Transverse colon (tissue), 4 donors: ENCODE data around the gene MOB3B. TPM values are rescaled to one million over a fixed set of nuclear protein-coding genes. Genes with fewer than 3 reads are reported as not detected.

ENCODE experiments used
- DNase-seq: peaks from one replicate; pipeline ENCODE4 v3.0.0-alpha.2; 2019
- H3K27ac ChIP-seq, 4 donors: fragments of 200-600 bp; sonication (generic); 2 replicates each; pipeline ENCODE4 v1.5.1; 2016 to 2018; ENCODE audit warnings: inconsistent platforms in 4 of 4
- H3K27me3 ChIP-seq: fragments of 200-600 bp; sonication (generic); 2 replicates; pipeline ENCODE4 v1.5.1; 2017; ENCODE audit warnings: inconsistent platforms
- H3K36me3 ChIP-seq, 4 donors: fragments of 200-600 bp; sonication (generic); 2 replicates each; pipeline ENCODE4 v1.5.1; 2017 to 2019; ENCODE audit warnings: inconsistent platforms in 4 of 4
- H3K4me1 ChIP-seq, 4 donors: fragments of 200-600 bp; sonication (generic); 2 replicates each; pipeline ENCODE4 v1.5.1; 2017 to 2020; ENCODE audit warnings: inconsistent platforms in 4 of 4
- H3K4me3 ChIP-seq, 4 donors: fragments of 200-600 bp; sonication (generic); 1 replicate in 1 of 4; 2 replicates in 3 of 4; pipeline versions ENCODE4 v1.5.1 to v1.6.1; 2017 to 2019; ENCODE audit warnings: inconsistent platforms in 4 of 4
- H3K9me3 ChIP-seq, 2 donors: fragments of 200-600 bp; sonication (generic); 2 replicates each; pipeline ENCODE4 v1.5.1; 2017 to 2019; ENCODE audit warnings: inconsistent platforms in 2 of 2
- CTCF ChIP-seq, 5 experiments: fragments of 200-600 bp in 3 of 5; fragments of 450-650 bp in 2 of 5; sonication (generic) in 3 of 5; IDR thresholded peaks; 1 replicate in 2 of 5; 2 replicates in 3 of 5; pipeline ENCODE4 v1.5.1; 2016 to 2017; ENCODE audit warnings: antibody characterized with exemption in 5 of 5, inconsistent platforms in 3 of 5, mild to moderate bottlenecking in 2 of 5, moderate library complexity in 1 of 5
- EP300 ChIP-seq: sonication (generic); formaldehyde crosslinking; IDR thresholded peaks from one replicate; pipeline ENCODE4 v1.6.1; 2017; ENCODE audit warnings: antibody characterized with exemption, low read depth
- POLR2A ChIP-seq: fragments of 450-650 bp; IDR thresholded peaks from one replicate; pipeline ENCODE4 v1.6.1; 2016; ENCODE audit warnings: antibody characterized with exemption, mild to moderate bottlenecking, moderate library complexity
- POLR2AphosphoS5 ChIP-seq, 3 donors: sonication (generic); formaldehyde crosslinking; IDR thresholded peaks; one replicate each; pipeline ENCODE4 v1.6.1; 2016; ENCODE audit warnings: antibody characterized with exemption in 3 of 3
- WGBS, 2 donors: methylation state at CpG; one replicate each; pipeline ENCODE4 v1.1.5; 2018; ENCODE audit warnings: low coverage in 1 of 2; 5-methylcytosine and 5-hydroxymethylcytosine counted together
- in situ Hi-C, 4 donors: fragments of 200-750 bp; cut with MboI; loops; one replicate each; pipeline versions ENCODE4 v1.15.0 to v1.15.1; 2017; ENCODE audit warnings: low sequenced_read_pairs in 3 of 4, low pct_ligation_motif_present in 1 of 4, low pct_unique_long_range_greater_than_20kb in 1 of 4
- intact Hi-C: fragments of 100-400 bp; cut with DNase I; formaldehyde crosslinking; loops from one replicate; pipeline ENCODE4 v1.15.1; 2023; ENCODE audit warnings: low total_unique reads
- total RNA-seq, 4 donors: library from RNA; depleted of rRNA; stranded (reverse); fragments of >200 nt; gene quantifications; one replicate each; pipeline ENCODE4 v1.1.0, GENCODE V29; 2016

The MOB3B gene
- total RNA-seq, 4 donors from 2014 or later: 18.3 to 39.7 (median 29.1) TPM

DNA sequence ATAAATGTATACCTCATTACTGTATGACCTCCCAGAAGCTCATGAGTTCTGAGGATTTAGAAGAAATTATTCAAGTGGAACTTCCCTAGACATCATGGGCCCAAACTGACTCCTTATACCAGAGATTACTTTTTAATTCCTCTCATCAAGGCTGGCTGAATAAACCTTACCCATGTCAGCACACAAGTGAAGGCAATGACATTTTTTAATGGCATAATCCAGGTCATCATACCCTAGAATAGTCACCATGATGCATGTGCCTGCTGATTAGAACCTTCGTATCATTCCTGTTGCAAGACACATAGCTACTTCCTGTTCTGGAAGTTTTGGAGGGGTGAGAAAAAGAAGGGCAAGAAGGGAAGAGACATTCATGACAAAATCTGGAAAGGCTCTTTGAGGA, 55.3 kb downstream of the MOB3B start:
- intact Hi-C loops (no loop called here), in situ Hi-C loops (no loop called here)
- H3K4me1 ChIP-seq: peaks cover 0 to 36% (median 16%) of the 10 kb centered on the region in 4 donors
- peak overlapping the region in 3 of 4 donors; percentile 2 to 41 (median 7) for H3K27ac ChIP-seq
- no peaks in the 10 kb centered on the region for H3K27me3 ChIP-seq
- no peaks in the 10 kb centered on the region for H3K36me3 ChIP-seq
- no peak for DNase-seq
- no peak overlapping the region for H3K4me3 ChIP-seq
- WGBS, 2 donors: 81 to 100% methylated on average over 1 of the region's 1 CpG
- TF ChIP-seq CTCF (IDR thresholded peaks at IDR 0.05): no peak
- no peak for TF ChIP-seq POLR2AphosphoS5 (IDR thresholded peaks at IDR 0.05)
- TF ChIP-seq POLR2A: no peak
- TF ChIP-seq EP300: no peak
- no peaks in the 10 kb centered on the region for H3K9me3 ChIP-seq

- no peaks in the 10 kb centered on the region for H3K27me3 ChIP-seq
- WGBS, 2 donors: 62% methylated on average over 7 of the region's 7 CpGs; no CpG with 5 or more reads in 1 of the 2 donors
- peak overlapping the region; percentile 33 to 64 (median 51) for H3K27ac ChIP-seq
- no peaks in the 10 kb centered on the region for H3K9me3 ChIP-seq
- peaks cover 0 to 45% (median 16%) of the 10 kb centered on the region in 4 donors for H3K4me1 ChIP-seq
- TF ChIP-seq POLR2A (no peak), POLR2AphosphoS5 (IDR thresholded peaks at IDR 0.05) (peak; percentile 21 to 64 (median 63)), EP300 (no peak), CTCF (IDR thresholded peaks at IDR 0.05) (no peak)
- H3K4me3 ChIP-seq: no peak overlapping the region
- intact Hi-C loops (no loop called here), in situ Hi-C loops (no loop called here)
- H3K36me3 ChIP-seq: no peaks in the 10 kb centered on the region
- DNase-seq: peak; percentile 44
Measured at GRCh38 chr9:27473111-27473529, 56.5 kb downstream of the MOB3B start.

DNA sequence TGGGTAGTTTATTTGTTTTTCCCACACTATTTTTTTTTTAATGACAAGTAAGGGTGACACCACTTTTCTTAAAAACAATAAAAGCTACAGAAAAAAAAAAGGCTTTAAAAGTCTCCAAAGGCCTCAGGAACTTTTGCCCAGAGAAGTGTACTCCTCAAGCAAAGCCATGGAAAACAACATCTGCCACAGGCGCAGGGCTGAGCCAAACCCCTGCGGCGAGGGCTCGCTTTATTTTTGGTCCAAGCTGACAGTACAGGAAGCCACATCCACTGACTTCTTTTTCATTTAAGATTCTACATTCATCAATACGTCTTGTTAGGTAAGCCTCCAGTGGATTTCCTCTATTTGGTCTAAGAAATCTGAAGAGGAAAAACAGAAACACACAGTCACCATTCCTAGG, 57.4 kb downstream of the MOB3B start:
- Histone ChIP-seq H3K4me3 (no peak overlapping the region), H3K36me3 (no peaks in the 10 kb centered on the region), H3K9me3 (no peaks in the 10 kb centered on the region), H3K27me3 (no peaks in the 10 kb centered on the region), H3K27ac (peak overlapping the region; percentile 33 to 64 (median 44)), H3K4me1 (peaks cover 0 to 45% (median 16%) of the 10 kb centered on the region in 4 donors)
- in situ Hi-C loops (no loop called here), intact Hi-C loops (no loop called here)
- TF ChIP-seq POLR2A: no peak
- TF ChIP-seq EP300: no peak
- DNase-seq: no peak
- WGBS, 2 donors: 63 to 65% methylated on average over 5 of the region's 5 CpGs

GRCh38 chr9:27471789-27472188, 57.8 kb downstream of the MOB3B start:
- no peak for DNase-seq
- Histone ChIP-seq H3K4me1 (peaks cover 0 to 45% (median 16%) of the 10 kb centered on the region in 4 donors), H3K27me3 (no peaks in the 10 kb centered on the region), H3K4me3 (no peak overlapping the region), H3K36me3 (no peaks in the 10 kb centered on the region), H3K9me3 (no peaks in the 10 kb centered on the region), H3K27ac (peak overlapping the region; percentile 33 to 64 (median 44))
- intact Hi-C loops (no loop called here), in situ Hi-C loops (no loop called here)
- TF ChIP-seq CTCF (IDR thresholded peaks at IDR 0.05): no peak
- TF ChIP-seq POLR2A: no peak
- TF ChIP-seq POLR2AphosphoS5 (IDR thresholded peaks at IDR 0.05): no peak
- TF ChIP-seq EP300: no peak
- WGBS, 2 donors: 78 to 84% methylated on average over 2 to 3 of the region's 3 CpGs

GRCh38 chr9:27471366-27471765, 58.2 kb downstream of the MOB3B start:
- H3K27me3 ChIP-seq: no peaks in the 10 kb centered on the region
- peak overlapping the region in 3 of 4 donors; percentile 33 to 64 (median 42) for H3K27ac ChIP-seq
- TF ChIP-seq POLR2AphosphoS5 (IDR thresholded peaks at IDR 0.05) (no peak), POLR2A (no peak), CTCF (IDR thresholded peaks at IDR 0.05) (no peak), EP300 (no peak)
- 92 to 100% methylated on average over 1 to 5 of the region's 5 CpGs for WGBS, 2 donors
- H3K4me1 ChIP-seq: peaks cover 0 to 45% (median 16%) of the 10 kb centered on the region in 4 donors
- DNase-seq: no peak
- intact Hi-C loops: no loop called here
- H3K9me3 ChIP-seq: no peaks in the 10 kb centered on the region
- in situ Hi-C loops: no loop called here
- no peak overlapping the region for H3K4me3 ChIP-seq
- no peaks in the 10 kb centered on the region for H3K36me3 ChIP-seq
